PC-3 (cell line): ENCODE data around the gene PLK5.

ENCODE experiments used
- CTCF ChIP-seq: fragments of 300-600 bp; sonication (generic); conservative IDR thresholded peaks from 2 replicates; pipeline ENCODE4 v1.5.1; 2017; ENCODE audit warnings: antibody characterized with exemption, low read depth, mild to moderate bottlenecking, low read length
- EZH2phosphoT487 ChIP-seq: fragments of 300-600 bp; sonication (generic); IDR thresholded peaks from 2 replicates; pipeline ENCODE4 v1.6.1; 2018; ENCODE audit warnings: mild to moderate bottlenecking, antibody characterized with exemption, low read length, borderline replicate concordance

- no peak for TF ChIP-seq CTCF
- no peak for TF ChIP-seq EZH2phosphoT487
Observed at GRCh38 chr19:1514295-1514661, 9.6 kb upstream of the PLK5 start.
